IMR-90 (cell line): ENCODE measurements around the gene CEP63. TPM values are rescaled to one million over a fixed set of nuclear protein-coding genes. Genes with fewer than 3 reads are reported as not detected.
A peak's percentile ranks its signal among the peaks of the same experiment; 100 is the strongest.

ENCODE experiments used
- ATAC-seq: fragments of 200-7000 bp; cut with Tn5 transposase; 2 replicates; pipeline ENCODE4 v1.9.1; 2020; ENCODE audit warnings: low read depth, mild to moderate bottlenecking, moderate library complexity
- BruUV-seq: library from RNA; stranded (reverse); fragments of 400-500 nt; replicated peaks from 2 replicates; lab custom pipeline; 2021; lab: Mats Ljungman, UMichigan
- CTCF ChIA-PET: fragments of 300-600 bp; formaldehyde crosslinking; extraction: SDS; loops from one replicate; lab custom pipeline; 2021; ENCODE audit warnings: antibody characterized with exemption; lab: Yijun Ruan, JAX
- POLR2A ChIA-PET: fragments of 300-600 bp; sonication (Branson Sonifier 250); formaldehyde crosslinking; loops from one replicate; lab custom pipeline; 2022; ENCODE audit warnings: antibody characterized with exemption; ENCODE audit not compliant: unreplicated experiment; lab: Charles Lee
- DNase-seq: peaks from one replicate; pipeline ENCODE4 v3.0.0; 2013
- H2AFZ ChIP-seq: replicated peaks from 2 replicates; pipeline ENCODE3; 2013; ENCODE audit warnings: low read length, mild to moderate bottlenecking; ENCODE audit not compliant: poor library complexity
- H2AK5ac ChIP-seq: 2 replicates; pipeline ENCODE4 v1.6.1; 2013; ENCODE audit warnings: low read depth, low read length, inconsistent platforms
- H2AK9ac ChIP-seq: replicated peaks from 2 replicates; pipeline ENCODE3; 2013; ENCODE audit warnings: mild to moderate bottlenecking, low read depth, low read length, moderate library complexity; ENCODE audit not compliant: poor library complexity
- H2BK120ac ChIP-seq: 2 replicates; pipeline ENCODE4 v1.6.1; 2013; ENCODE audit warnings: low read depth, low read length, inconsistent platforms
- H2BK15ac ChIP-seq: 3 replicates; pipeline ENCODE4 v1.6.1; 2013; ENCODE audit warnings: low read depth, low read length, inconsistent platforms
- H2BK20ac ChIP-seq: 2 replicates; pipeline ENCODE4 v1.6.1; 2013; ENCODE audit warnings: low read depth, mild to moderate bottlenecking, inconsistent platforms, low read length, moderate library complexity
- H2BK5ac ChIP-seq: 2 replicates; pipeline ENCODE4 v1.6.1; 2013; ENCODE audit warnings: mild to moderate bottlenecking, low read depth, low read length, inconsistent platforms; ENCODE audit not compliant: poor library complexity, severe bottlenecking
- H3K14ac ChIP-seq: replicated peaks from 2 replicates; pipeline ENCODE4 v1.6.1; 2013; ENCODE audit warnings: low read depth, low read length, inconsistent platforms
- H3K18ac ChIP-seq: 2 replicates; pipeline ENCODE4 v1.6.1; 2013; ENCODE audit warnings: low read depth, low read length, control low read depth
- H3K23ac ChIP-seq: 2 replicates; pipeline ENCODE4 v1.6.1; 2013; ENCODE audit warnings: low read depth, low read length, inconsistent platforms
- H3K27ac ChIP-seq: 2 replicates; pipeline ENCODE4 v1.5.1; 2013; ENCODE audit warnings: mild to moderate bottlenecking, control low read depth, low read length; ENCODE audit not compliant: insufficient read depth
- H3K27me3 ChIP-seq: 2 replicates; pipeline ENCODE4 v1.6.1; 2013; ENCODE audit warnings: low read length; ENCODE audit not compliant: control insufficient read depth, insufficient read depth
- H3K36me3 ChIP-seq: 2 replicates; pipeline ENCODE4 v1.6.1; 2013; ENCODE audit warnings: low read length, mixed read lengths; ENCODE audit not compliant: control insufficient read depth, insufficient read depth
- H3K4ac ChIP-seq: 2 replicates; pipeline ENCODE4 v1.6.1; 2013; ENCODE audit warnings: low read depth, low read length, inconsistent platforms
- H3K4me1 ChIP-seq: 2 replicates; pipeline ENCODE4 v1.6.1; 2013; ENCODE audit warnings: low read length, mixed read lengths; ENCODE audit not compliant: control insufficient read depth, insufficient read depth
- H3K4me2 ChIP-seq: 2 replicates; pipeline ENCODE4 v1.6.1; 2013; ENCODE audit warnings: low read depth, mild to moderate bottlenecking, control low read depth, low read length, moderate library complexity
- H3K4me3 ChIP-seq: 2 replicates; pipeline ENCODE4 v1.5.1; 2013; ENCODE audit warnings: low read depth, mild to moderate bottlenecking, control low read depth, low read length, moderate library complexity; ENCODE audit not compliant: insufficient read depth
- H3K56ac ChIP-seq: 2 replicates; pipeline ENCODE4 v1.6.1; 2013; ENCODE audit warnings: low read length, inconsistent platforms; ENCODE audit not compliant: insufficient read depth; ENCODE audit errors: extremely low read depth
- H3K79me1 ChIP-seq, 2 experiments: 2 replicates each; pipeline ENCODE4 v1.6.1; 2013; ENCODE audit warnings: low read length in 2 of 2, inconsistent platforms in 1 of 2, low read depth in 1 of 2
- H3K9ac ChIP-seq: 2 replicates; pipeline ENCODE4 v1.6.1; 2013; ENCODE audit warnings: low read depth, low read length, control low read depth
- H3K9me1 ChIP-seq: 2 replicates; pipeline ENCODE4 v1.6.1; 2013; ENCODE audit warnings: low read length, inconsistent platforms; ENCODE audit not compliant: insufficient read depth
- H3K9me3 ChIP-seq: 2 replicates; pipeline ENCODE4 v1.6.1; 2013; ENCODE audit warnings: low read length; ENCODE audit not compliant: control insufficient read depth, insufficient read depth
- H4K20me1 ChIP-seq: 2 replicates; pipeline ENCODE4 v1.6.1; 2013; ENCODE audit warnings: low read length, inconsistent platforms; ENCODE audit not compliant: insufficient read depth
- H4K5ac ChIP-seq: 2 replicates; pipeline ENCODE4 v1.6.1; 2013; ENCODE audit warnings: mild to moderate bottlenecking, low read depth, low read length, control low read depth
- H4K8ac ChIP-seq, 2 experiments: 2 replicates each; pipeline ENCODE4 v1.6.1; 2013; ENCODE audit warnings: low read depth in 2 of 2, low read length in 2 of 2, control low read depth in 1 of 2, inconsistent platforms in 1 of 2
- H4K91ac ChIP-seq: 2 replicates; pipeline ENCODE4 v1.6.1; 2013; ENCODE audit warnings: low read depth, low read length, inconsistent platforms; ENCODE audit not compliant: insufficient read depth
- ELK1 ChIP-seq: fragments of 150-350 bp; IDR thresholded peaks from 2 replicates; pipeline ENCODE4 v1.6.1; 2016; ENCODE audit warnings: low read depth, mild to moderate bottlenecking, low read length, moderate library complexity, borderline replicate concordance
- MAZ ChIP-seq: IDR thresholded peaks from 2 replicates; pipeline ENCODE4 v1.6.1; 2012; ENCODE audit warnings: low read depth, mild to moderate bottlenecking, low read length, improper control_type of control experiment, moderate library complexity, borderline replicate concordance
- NFE2L2 ChIP-seq: fragments of 150-350 bp; IDR thresholded peaks from 2 replicates; pipeline ENCODE4 v1.6.1; 2016; ENCODE audit warnings: low read depth, mild to moderate bottlenecking, low read length
- RCOR1 ChIP-seq: IDR thresholded peaks from 2 replicates; pipeline ENCODE4 v1.6.1; 2012; ENCODE audit warnings: mild to moderate bottlenecking, low read length, improper control_type of control experiment; ENCODE audit not compliant: insufficient replicate concordance
- USF2 ChIP-seq: fragments of 150-350 bp; IDR thresholded peaks from 2 replicates; pipeline ENCODE4 v1.6.1; 2017; ENCODE audit warnings: mild to moderate bottlenecking, antibody characterized with exemption, low read length, low read depth
- WGBS, 2 experiments: methylation state at CpG; one replicate each; pipeline versions ENCODE4 v1.1.5 to v1.1.7; 2013; ENCODE audit warnings: missing lambda C conversion rate in 2 of 2; ENCODE audit not compliant: insufficient read length in 1 of 2; ENCODE audit errors: extremely low coverage in 2 of 2; 5-methylcytosine and 5-hydroxymethylcytosine counted together
- dilution Hi-C: fragments of 300-500 bp; cut with HindIII; formaldehyde crosslinking; loops from one replicate; pipeline ENCODE4 v1.14.3; 2018; ENCODE audit warnings: low sequenced_read_pairs; ENCODE audit not compliant: unreplicated experiment
- in situ Hi-C: fragments of 300-500 bp; cut with MboI; formaldehyde crosslinking; loops from 3 replicates; pipeline ENCODE4 v1.14.3; 2019; ENCODE audit warnings: low sequenced_read_pairs, inconsistent platforms, mixed read lengths
- intact Hi-C: fragments of 100-400 bp; cut with micrococcal nuclease; formaldehyde crosslinking; loops from 2 replicates; pipeline ENCODE4 v1.10.0; 2022
- polyA plus RNA-seq, 3 experiments: library from polyadenylated mRNA; depleted of rRNA; stranded (reverse); fragments of >200 nt; gene quantifications; 2 replicates each; pipeline ENCODE4 v1.2.3, GENCODE V29; 2012; ENCODE audit warnings: low replicate concordance in 1 of 3
- total RNA-seq: library from RNA; depleted of rRNA; stranded (reverse); fragments of >200 nt; gene quantifications from 2 replicates; pipeline ENCODE4 v1.2.3, GENCODE V29; 2012
- TF ChIP-seq, protein P1 (sequence below): conservative IDR thresholded peaks from 2 replicates; pipeline ENCODE4 v1.5.1; 2012; ENCODE audit warnings: mild to moderate bottlenecking, low read depth, low read length, improper control_type of control experiment

The CEP63 gene
- total and polyA plus RNA-seq, 2 of the 4 experiments (the other 2 are of a cell fraction): 6.5 to 9.1 TPM

DNA sequence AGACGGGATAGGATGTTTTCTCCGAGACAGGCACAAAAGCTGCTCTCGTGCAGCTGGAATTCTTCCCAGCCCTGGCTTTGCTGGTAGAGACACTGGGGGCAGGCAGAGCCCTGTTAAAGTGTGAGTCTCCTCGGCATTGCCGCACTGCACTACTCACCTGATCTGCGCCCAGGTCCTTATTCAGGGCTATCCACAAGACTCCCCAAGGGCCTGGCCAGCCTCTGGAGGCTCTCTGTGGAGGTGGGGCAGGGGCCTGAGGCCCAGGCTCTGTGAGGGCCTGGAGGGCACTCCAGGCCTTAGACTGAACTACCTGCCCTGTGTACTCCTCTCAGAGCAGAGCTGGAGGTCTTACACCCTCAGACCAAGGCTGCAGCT lies 116.6 kb downstream of the CEP63 start:
- Histone ChIP-seq H3K27me3 (peaks cover 22% of the 10 kb centered on the region), H4K91ac (no peak overlapping the region), H2AK9ac (no peak overlapping the region), H2BK20ac (no peak overlapping the region), H2BK15ac (no peak overlapping the region), H2AFZ (no peak overlapping the region), H3K18ac (no peak overlapping the region), H3K4me1 (peaks cover 3% of the 10 kb centered on the region; the same call in 1 of the 2 replicates), H2AK5ac (no peak overlapping the region), H3K14ac (no peak overlapping the region), H3K4me2 (no peak overlapping the region; the same call in 1 of the 2 replicates), H3K36me3 (no peaks in the 10 kb centered on the region), H3K23ac (no peak overlapping the region), H3K27ac (no peak overlapping the region), H4K5ac (no peak overlapping the region), H3K9ac (no peak overlapping the region), H3K9me3 (no peaks in the 10 kb centered on the region), H2BK120ac (no peak overlapping the region), H3K79me1 (no peaks in the 10 kb centered on the region), H3K4ac (no peak overlapping the region), H2BK5ac (no peak overlapping the region), H3K9me1 (peaks cover 3% of the 10 kb centered on the region; the same call in 1 of the 2 replicates), H4K8ac (no peak overlapping the region), H3K56ac (no peak overlapping the region), H3K4me3 (no peak overlapping the region), H4K20me1 (no peaks in the 10 kb centered on the region)
- no peak for DNase-seq
- POLR2A ChIA-PET: no interaction called here
- BruUV-seq: no TSS peak
- CTCF ChIA-PET: no interaction called here
- ATAC-seq: peak; percentile 2; the same call in 1 of the 2 replicates
- no CpG with 5 or more reads among the region's 6 CpGs for WGBS, 2 experiments
- dilution Hi-C loops (no loop called here), intact Hi-C loops (loop anchor here (5.0 kb wide), 1 partner anchor 900 kb away; no protein-coding TSS in a partner anchor), in situ Hi-C loops (loop anchor here (5.0 to 10.0 kb wide), 2 partner anchors 155 to 1292 kb away; no protein-coding TSS in a partner anchor)
- TF ChIP-seq, protein P1, sequence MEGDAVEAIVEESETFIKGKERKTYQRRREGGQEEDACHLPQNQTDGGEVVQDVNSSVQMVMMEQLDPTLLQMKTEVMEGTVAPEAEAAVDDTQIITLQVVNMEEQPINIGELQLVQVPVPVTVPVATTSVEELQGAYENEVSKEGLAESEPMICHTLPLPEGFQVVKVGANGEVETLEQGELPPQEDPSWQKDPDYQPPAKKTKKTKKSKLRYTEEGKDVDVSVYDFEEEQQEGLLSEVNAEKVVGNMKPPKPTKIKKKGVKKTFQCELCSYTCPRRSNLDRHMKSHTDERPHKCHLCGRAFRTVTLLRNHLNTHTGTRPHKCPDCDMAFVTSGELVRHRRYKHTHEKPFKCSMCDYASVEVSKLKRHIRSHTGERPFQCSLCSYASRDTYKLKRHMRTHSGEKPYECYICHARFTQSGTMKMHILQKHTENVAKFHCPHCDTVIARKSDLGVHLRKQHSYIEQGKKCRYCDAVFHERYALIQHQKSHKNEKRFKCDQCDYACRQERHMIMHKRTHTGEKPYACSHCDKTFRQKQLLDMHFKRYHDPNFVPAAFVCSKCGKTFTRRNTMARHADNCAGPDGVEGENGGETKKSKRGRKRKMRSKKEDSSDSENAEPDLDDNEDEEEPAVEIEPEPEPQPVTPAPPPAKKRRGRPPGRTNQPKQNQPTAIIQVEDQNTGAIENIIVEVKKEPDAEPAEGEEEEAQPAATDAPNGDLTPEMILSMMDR: no peak
- TF ChIP-seq RCOR1 (no peak), MAZ (no peak), USF2 (no peak), NFE2L2 (no peak), ELK1 (no peak)
